ENCODE data around the gene UBE2C.

DNA sequence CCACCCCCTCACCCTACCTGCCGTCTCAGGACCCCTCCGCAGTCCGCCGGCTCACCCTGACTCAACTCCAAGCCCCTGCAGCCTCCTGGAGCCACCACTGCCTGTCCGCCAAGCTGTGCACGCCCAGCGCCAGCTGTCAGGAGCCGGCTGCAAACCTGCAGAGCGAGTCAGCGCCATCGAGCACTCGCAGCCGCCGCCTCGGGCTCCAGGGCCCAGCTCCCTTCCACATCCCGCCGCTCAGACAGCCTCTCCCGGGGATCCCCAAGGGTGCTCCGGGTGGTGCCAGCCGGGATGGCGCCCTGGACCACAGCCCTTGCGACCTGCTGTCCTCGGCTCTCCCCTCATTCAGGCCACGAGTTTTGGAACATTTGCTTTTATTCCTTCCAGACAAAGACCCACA lies 10.4 kb downstream of the UBE2C start:
- no peak for TF ChIP-seq POLR2AphosphoS5 (IDR thresholded peaks at IDR 0.05; ENCODE audit: low read depth, low read length)
- TF ChIP-seq, protein P1, sequence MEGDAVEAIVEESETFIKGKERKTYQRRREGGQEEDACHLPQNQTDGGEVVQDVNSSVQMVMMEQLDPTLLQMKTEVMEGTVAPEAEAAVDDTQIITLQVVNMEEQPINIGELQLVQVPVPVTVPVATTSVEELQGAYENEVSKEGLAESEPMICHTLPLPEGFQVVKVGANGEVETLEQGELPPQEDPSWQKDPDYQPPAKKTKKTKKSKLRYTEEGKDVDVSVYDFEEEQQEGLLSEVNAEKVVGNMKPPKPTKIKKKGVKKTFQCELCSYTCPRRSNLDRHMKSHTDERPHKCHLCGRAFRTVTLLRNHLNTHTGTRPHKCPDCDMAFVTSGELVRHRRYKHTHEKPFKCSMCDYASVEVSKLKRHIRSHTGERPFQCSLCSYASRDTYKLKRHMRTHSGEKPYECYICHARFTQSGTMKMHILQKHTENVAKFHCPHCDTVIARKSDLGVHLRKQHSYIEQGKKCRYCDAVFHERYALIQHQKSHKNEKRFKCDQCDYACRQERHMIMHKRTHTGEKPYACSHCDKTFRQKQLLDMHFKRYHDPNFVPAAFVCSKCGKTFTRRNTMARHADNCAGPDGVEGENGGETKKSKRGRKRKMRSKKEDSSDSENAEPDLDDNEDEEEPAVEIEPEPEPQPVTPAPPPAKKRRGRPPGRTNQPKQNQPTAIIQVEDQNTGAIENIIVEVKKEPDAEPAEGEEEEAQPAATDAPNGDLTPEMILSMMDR (IDR thresholded peaks at IDR 0.05): no peak
